HG02759 (cell line): ENCODE measurements around the gene MKNK1.
A peak's percentile ranks its signal among the peaks of the same experiment; 100 is the strongest.
"Not testable (repeated sequence)": the region's sequence is repeated elsewhere in the genome, so short reads cannot be mapped to it uniquely, and the experiment has no call there.

ENCODE experiments used
- ATAC-seq: cut with Tn5 transposase; IDR thresholded peaks from one replicate; pipeline ENCODE4 v1.9.1; 2021; ENCODE audit warnings: mild to moderate bottlenecking, moderate library complexity; ENCODE audit not compliant: unreplicated experiment

Gene MKNK1

DNA sequence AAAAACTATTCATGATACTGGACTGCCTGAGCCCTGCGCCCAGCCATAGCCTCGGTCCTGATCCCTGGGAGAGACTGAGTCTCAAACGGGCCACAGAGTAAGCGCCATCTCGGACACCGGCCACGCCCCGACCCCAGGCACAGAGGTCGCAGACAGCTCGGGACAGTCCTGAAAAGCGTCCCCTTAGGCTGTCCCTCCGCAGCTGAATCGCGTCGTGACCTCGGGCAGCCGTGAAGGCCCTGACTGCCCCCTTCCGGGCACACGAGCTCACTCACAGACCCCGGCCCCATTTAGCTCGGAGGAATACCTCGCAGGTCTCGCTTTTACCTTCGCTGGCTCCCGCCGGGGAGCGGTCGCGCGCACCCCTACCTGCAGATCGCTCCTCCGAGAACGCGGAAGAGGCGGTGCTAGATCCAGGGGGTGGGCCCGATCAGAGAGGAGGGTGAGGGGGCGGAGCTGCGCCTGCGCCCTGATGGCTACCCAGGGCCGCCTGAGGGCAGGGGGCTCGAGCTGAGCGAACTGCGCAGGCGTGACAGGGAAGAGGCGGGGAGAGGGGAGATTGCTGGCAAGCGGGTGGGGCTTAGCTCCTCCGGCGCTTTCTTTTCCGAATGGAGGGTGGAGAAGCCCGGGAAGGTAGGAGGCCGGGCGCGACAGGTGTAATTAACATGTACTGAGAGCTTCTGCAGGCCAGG is at the start of gene MKNK1:
TSS of gene MKNK1 (minus strand) at position 411 of the 692 bp plus-strand sequence. CDS start 20,941 bp downstream, outside the sequence.
- ATAC-seq: peak; percentile 98

DNA sequence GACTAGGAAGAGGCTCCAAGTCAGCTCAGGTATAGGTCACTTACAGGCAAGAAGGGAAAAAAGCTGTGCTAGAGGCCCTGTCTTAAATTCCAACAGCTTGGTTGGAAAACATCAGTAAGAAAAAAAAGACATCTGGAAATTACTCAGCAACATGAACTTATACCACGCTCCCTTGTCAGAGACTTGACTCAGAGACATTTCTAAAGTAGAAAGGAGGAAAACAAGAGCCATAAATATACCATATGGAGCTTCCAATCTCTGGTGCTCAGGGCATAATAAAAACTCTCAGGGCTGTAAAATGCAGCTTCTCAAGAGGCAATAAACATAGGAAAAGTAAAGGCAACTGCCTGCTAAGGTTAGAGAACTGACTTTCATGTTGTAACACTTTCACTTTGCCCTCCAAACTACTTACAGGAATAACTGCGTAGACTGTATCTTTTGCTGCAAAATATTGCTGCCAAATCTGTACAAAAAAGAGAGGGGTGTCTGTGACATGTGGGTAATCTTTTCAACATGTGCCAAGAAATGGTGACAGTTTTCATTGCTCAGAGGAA is 49.4 kb upstream of the MKNK1 start:
- no peak for ATAC-seq

DNA sequence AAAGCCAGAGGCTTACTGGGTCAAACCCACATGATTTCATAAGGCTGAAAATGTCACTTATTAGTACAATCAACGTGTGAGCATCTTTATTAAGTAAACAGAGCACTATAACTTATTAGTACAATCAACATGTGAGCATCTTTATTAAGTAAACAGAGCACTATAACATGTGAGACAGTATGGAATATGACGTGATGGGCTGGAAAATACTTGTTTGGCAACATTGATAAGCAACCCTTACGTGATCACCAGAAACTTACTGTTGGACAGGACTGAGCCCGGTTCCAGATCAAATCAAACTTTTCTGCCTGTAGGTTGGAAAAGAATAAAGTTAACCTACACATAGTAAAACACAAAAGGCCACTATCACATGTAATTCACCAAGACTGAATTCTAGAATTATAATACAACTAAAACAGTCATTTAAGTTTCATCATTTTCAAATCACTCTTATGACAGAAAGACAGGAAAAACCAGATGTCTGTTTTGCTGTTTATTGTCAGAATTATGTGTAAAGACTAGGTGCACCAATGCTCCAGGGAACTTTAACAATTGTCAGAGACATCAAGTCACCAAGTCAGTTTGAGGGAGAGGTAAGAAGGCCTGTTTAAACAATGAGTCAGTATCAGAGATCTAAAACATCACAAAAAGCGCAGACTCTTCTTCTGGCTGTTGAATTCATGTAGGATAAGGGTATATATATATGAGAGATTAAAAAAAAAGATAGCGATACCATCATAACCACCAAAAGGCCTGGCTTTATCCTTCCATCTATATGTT is 48.4 kb upstream of the MKNK1 start:
- no peak for ATAC-seq

DNA sequence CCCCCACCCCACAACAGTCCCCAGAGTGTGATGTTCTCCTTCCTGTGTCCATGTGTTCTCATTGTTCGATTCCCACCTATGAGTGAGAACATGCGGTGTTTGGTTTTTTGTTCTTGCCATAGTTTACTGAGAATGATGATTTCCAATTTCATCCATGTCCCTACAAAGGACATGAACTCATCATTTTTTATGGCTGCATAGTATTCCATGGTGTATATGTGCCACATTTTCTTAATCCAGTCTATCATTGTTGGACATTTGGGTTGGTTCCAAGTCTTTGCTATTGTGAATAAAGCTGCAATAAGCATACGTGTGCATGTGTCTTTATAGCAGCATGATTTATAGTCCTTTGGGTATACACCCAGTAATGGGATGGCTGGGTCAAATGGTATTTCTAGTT is 47.1 kb upstream of the MKNK1 start:
- ATAC-seq: not testable (repeated sequence)

DNA sequence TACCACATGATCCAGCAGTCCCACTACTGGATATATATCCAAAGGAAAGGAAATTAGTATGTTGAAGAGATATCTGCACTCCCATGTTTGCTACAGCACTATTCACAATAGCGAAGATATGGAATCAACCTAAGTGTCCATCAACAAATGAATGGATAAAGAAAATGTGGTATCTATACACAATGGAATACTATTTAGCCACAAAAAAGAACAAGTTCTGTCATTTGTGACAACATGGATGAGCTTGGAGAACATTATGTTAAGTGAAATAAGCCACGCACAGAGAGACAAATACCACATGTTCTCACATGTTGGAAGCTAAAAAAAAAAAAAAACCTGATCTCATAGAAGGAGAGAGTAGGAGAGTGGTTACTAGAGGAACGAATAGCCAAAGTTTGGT is 46.4 kb upstream of the MKNK1 start:
- ATAC-seq: no peak

DNA sequence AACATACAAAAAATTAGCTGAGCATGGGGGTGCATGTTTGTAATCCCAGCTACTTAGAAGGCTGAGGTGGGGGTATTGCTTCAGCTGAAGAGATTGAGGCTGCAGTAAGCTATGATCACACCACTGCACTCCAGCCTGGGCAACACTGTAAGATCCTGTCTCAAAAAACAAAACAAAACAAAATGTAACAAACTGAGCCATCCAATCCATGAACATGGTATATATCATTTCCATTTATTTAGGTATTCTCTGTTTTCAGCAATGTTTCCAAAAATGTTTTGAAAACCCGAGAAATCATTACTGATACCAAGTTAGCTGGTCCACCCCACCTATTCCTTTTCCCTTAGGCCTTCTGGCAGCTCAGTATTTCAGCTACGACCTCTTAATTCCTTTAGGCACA is 45.7 kb upstream of the MKNK1 start:
- ATAC-seq: no peak

DNA sequence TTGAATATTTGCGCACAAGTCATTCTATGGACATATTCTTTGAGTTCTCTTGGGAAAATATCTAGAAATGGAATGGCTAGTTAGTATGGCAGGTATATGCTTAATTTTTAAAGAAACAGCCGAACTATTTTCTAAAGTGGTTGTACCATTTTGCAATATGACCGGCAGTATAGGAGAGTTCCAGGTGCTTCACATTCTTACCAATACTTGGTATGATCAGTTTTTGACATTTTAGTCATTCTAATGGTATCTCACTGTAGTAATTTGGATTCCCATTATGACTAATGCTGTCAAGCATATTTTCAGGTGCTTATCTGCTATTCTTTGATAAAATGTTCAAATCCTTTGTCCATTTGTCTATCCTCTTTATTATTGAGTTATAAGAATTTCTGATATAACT is 43.5 kb upstream of the MKNK1 start:
- ATAC-seq: no peak

DNA sequence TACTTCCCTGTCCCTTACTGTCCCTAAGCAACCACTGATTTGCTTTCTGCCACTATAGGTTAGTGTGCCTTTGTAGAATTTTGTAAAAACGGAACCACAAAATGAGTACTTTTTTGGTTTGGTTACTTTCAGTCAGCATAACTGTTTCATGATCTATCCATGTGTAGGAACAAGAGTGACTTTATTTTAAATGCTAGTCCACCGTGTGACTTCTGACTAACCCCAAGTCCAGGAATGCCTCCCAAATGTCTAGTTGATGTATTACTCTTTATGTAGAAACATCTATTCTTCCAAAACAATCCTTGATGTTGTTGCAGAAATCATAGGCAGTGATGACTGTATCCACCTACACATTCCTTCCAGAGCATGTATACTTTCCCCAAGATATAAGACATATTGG is 42.8 kb upstream of the MKNK1 start:
- ATAC-seq: no peak

DNA sequence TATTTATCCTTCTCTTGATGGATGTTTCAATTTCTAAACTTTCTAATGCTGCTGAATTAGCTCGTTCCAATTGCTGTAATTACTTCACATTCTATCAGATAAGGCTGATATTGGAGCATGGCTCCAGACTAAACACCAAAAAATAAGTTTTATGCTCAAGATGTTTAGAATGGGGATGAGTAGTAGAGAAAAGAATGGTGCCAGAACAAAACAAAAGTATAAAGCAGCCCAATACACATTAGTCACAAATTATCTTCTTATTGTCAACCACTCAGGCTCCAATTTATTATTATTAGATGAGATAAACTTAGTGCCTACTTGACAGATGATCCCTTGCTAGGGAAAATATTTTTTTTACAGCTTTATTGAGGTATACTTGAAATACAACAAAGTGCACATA is 42.3 kb upstream of the MKNK1 start:
- no peak for ATAC-seq

DNA sequence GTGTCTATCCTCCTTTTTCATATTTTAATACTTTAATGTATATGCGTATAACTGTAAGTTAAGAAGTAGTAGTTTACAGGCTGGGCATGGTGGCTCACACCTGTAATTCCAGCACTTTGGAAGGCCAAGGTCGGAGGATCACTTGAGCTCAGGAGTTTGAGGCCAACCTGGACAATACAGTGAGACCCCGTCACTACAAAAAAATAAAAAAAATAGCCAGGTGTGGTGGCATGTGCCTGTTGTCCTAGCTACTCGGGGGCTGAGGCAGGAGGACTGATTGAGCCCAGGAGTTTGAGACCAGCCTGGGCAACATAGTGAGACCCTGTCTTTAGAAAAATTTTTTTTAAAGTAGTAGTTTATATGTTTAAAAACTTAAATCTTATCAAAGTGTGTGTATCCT is 41.7 kb upstream of the MKNK1 start:
- ATAC-seq: no peak

DNA sequence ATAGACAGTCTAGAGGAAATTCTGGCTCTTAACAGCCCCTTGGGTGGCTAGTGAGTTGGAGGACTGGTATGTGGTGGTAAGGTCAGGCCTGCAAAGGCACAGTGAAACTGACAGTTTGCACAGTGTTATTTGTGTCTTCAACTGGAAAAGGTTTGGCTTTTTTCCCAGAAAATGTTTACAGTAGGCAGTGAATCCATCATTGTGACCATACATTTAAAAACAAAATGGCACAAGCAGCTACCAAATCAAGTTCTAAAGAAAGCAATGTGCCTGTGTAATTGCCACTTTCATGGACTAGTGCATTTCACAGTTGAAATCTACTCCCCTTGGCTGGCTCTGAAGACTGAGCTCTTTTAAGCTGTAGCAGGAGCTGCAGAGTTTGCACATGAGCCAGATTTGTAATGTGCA is 39.3 kb upstream of the MKNK1 start:
- ATAC-seq: no peak

DNA sequence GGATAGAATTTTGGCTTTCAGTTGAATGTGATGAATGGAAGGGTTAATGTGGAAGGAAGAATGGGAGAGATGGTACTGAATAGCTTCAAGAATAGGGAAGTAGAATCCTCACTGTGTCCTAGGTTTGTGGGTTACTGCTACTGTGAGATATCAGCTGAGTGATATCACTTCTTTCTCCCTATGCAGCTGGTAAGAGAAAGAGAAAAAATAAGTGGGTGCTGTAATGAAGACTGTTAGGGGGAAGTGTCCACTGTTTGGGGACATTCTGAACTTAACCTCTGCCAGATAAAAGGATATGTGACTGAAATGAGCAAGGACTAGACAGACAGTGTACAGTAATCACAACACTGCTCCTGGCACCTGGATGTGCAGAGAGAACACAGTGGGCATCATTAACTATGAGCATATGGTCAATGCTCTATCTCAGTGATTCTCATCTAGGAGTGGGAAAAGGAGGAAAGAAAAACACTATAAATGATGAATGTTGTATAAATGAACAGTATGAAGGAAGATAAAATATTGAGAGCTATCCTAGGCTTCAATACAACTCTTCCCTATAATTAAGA is 38.1 kb upstream of the MKNK1 start:
- no peak for ATAC-seq

DNA sequence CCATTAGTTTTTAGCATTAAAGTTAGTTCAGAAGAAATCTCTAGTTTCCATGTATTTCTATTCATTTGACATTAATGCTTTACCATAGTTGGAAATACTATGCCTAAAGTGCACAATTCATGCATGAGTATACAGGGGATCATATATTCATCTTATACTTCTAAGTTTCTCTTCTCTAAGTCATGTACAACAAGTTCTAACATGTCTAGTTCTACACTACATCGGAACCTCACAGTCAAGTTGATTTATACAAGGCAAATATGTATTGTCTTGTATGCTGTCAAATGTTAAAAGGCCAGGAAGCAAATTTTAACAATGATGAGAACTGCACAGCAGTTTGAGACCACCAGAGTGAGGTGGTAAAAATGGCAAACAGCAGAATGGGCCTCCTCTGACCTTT is 35.5 kb upstream of the MKNK1 start:
- ATAC-seq: no peak

DNA sequence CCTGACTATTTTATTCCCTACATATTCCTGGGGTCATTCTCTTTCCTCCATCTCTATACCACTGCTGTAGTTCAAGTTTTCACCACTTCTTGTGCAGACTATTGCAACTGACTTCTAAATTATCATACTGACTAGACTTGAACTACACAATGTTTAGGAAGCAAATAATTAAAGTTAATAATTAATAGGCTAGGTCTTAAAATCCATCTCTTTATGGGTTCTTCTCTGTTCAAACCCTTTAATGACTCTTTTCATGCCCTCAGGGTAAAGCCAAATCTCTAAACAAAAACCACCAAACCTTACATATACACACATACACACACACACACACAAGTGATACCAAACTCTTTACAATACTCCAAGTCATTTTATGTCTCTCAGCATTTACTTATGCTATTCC is 34.9 kb upstream of the MKNK1 start:
- ATAC-seq: no peak

DNA sequence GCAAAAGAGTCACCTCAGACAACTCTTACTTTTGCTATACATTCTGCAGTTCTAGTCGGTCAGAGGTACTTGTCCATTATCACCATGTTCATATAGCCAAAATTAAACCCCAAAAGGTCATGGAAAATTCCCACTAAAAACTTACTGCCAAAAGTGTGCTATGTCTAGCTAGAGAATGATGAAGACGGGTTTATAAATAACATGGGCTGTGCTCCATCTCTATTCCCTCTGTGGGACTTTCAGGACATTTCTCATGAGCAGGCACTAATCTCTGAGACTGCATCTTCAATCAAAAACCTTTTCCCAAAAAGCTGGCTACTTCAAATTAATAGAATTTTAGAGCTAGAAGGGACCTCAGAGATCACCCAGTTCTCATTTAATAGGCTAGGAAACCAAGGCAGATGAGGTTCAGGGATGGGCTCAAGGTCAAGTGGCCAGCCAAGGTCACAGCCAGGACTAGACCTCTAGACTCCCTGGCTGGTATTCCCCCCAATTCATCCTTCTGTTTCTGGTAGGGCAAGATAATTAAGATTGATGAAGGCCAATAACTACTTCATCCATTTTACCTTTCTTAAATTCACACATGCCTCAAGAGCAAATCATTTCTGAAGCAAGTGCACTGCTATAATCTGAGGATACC is 33.5 kb upstream of the MKNK1 start:
- no peak for ATAC-seq

DNA sequence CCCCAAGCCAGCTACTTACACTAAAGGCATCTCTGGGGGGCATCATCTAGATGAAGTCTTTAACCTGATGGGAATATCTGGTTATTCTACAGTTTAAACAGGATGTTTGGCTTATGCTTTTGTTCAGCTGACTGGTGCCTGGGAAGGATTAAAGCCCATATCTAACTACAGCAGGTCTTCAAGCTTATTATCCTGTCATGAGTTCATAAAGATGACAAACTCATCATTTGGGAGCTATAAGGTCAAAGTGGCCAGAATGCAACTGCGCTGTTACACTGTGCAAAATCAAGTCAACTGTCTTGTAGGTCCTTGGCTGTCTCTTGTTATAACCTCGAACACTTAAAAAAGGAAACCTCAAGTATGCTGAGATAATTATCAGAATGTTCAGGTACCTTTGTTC is 31.1 kb upstream of the MKNK1 start:
- no peak for ATAC-seq

DNA sequence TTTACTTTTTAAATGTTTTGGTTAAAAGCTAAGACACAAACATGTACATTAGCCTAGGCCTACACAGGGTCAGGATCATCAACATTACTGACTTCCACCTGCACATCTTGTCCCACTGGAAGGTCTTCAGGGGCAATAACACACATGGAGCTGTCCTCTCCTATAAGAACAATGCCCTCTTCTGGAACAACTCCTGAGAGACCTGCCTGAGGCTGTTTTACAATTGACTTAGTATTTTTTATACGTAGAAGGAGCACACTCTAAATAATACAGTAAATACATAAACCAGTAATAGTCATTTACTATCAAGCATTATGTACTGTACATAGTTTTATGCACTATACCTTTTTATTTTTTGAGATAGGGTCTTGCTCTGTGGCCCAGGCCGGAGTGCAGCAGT is 26.7 kb upstream of the MKNK1 start:
- ATAC-seq: no peak

DNA sequence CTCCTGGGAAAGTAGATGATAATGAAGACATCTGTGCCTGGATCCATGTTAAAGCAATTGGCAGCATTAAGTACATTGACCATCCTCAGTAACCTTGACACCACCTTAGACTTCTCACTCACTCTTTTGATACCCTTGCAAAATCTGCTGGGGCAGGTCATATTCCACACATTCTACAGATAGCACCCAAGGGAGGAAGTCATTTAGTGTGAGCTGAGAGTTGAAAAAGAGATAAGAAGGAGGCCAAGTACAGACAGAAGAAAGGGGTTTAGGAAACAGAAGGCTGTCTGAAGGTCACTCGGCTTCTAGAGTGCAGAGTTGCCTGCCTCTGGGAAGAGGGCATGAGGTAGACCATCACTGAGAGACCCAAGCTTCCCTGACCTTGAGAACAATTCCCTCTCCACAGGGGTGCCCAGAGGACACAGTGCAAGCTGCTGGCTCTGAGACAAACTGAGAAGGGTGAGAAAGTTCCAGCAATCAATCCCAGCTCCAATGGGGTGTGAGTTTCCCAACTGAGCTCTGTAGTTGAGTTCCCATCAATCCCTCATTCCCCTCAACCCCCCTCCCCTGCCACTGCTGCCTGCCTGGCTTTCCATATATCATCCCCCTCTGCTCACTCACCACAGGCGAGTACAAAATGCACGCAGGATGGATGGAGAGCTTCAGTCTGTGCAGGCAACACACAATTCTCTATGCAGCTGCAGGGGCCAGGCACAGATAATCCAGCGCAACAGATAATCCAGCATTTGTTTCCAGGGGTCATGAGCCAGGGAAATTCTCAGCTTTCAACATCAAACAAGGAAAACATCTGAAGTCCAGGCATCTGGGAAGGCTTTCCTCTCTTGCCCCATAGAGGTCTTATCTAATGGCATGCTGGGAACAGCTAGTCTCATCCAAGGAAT is 19.9 kb upstream of the MKNK1 start:
- ATAC-seq: no peak

DNA sequence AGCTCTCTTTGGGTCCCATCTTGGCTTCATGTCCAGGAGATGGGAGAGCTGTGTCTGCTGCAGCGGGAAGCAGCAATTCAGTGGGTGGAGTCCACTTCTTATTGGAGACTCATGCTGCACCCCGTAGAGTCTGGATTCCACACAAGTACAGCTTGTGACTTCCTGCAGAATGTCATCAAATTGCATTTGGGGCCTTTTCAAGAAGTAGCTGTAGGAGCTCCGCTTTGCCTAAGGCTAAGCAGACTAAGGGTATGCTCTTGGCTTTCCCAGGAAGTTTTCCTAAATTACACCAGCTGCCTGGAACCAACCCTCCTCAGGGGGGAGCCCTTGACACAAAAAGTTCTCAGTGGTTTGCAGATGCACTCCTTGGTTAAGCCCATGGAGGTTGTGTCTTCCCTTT is 18.3 kb upstream of the MKNK1 start:
- no peak for ATAC-seq

DNA sequence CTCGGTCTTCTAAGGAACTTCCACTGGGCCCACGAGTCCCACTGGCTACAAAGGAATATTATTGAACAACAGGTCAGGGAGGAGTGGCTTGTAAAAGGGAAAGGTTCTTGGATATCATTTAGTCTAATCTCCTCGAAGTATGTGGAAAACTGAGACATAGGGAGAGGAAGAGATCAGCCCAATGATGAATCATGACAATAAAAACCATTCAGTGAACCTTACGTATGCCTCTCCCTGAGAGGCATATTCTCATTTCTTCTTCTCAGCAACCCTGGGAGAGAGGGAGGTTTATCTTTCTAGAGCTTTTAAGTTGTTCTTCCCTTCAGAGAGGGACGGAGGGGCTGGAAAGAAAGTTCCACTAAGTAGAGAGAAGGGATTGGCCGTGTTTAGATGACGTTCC is 17.9 kb upstream of the MKNK1 start:
- no peak for ATAC-seq
